T follicular helper cell (primary cell): ENCODE results near the gene CCT2.
"Not testable (repeated sequence)": the region's sequence is repeated elsewhere in the genome, so short reads cannot be mapped to it uniquely, and the experiment has no call there.

Source experiments
- DNase-seq: peaks from one replicate; pipeline ENCODE4 v3.0.0-alpha.2; 2020; ENCODE audit warnings: low read depth

Gene CCT2

DNA sequence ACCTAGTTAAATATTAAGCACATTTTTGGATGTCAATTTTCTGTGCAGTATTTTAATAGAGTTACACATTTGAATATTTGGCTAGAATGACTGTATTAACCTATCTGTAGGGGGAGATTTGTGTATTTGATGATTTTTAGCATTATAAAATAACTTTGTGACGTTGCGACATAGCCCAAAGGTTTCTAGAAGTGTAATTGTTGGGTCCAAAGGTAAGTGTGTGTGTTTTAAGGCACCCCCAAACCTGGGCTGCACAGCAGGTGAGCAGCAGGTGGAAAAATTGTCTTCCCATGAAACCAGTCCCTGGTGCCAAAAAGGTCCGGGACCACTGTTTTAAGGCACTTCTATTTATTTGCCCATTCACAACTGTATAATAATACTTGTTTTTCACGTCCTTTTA lies 3.3 kb downstream of the CCT2 start:
- no peak for DNase-seq

DNA sequence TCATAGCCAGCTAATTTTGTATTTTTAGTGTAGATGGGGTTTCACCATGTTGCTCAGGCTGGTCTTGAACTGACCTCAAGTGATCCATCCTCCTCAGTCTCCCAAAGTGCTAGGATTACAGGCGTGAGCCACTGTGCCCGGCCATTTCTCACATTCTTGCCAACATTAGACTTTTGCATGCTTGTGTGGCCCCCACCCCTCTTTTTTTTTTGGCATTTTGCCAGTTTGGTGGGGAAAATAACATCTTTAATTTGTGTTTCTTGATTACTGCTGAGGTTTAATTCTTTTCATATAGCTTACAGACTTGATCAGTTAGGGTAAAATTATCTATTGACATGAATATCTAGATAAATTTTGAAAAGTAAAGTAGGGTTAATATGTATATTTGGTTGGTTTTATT lies 3.8 kb downstream of the CCT2 start:
- no peak for DNase-seq

GRCh38 chr12:69595689-69596088 lies 10.4 kb downstream of the CCT2 start:
- no peak for DNase-seq

GRCh38 chr12:69598174-69598753 lies 13.0 kb downstream of the CCT2 start:
- no peak for DNase-seq

DNA sequence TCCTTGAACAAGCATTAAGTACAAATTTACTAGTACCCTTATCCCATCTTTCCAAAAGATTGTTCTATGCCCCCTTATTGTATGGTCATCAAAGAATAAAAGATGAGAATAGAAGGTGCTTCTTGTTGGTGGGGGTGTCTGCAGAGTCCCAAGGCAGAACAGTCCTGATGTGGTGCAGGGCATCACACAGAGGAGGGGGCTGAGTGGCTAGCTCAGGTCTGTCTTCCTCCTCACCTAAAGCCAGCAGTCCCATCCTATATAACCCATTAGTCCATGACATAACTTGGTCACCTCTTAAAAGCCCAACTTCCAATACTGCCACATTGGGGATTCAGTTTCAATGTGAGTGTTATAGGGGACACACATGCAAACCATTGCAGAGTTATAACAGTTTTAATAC lies 15.5 kb downstream of the CCT2 start:
- no peak for DNase-seq

DNA sequence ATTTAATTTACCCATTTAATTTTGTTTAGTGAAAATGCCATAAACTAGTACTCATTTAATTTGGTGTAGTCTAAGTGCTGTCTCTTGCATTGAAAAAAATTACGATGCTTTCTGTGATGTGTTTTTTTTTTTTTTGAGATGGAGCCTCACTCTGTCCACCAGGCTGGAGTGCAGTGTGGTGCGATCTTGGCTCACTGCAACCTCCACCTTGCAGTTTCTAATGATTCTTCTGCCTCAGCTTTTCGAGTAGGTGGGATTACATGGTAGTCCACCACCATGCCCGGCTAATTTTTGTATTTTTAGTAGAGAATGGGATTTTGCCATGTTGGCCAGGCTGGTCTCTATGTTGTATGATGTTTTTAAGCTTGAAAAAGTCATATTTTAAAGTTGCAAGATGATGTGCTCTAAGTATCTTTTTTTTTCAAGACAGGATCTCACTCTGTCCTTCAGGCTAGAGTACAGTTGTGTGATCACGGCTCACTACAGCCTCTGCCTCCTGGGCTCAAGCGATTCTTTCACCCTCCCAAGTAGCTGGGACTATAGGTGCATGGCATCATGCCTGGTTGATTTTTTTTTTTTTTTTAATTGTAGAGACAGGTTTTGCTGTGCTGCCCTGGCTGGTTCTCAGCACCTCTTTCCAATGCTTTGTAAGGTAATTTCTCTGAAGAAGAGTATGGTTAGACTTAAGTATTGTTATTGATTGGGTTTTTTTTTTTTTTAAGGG lies 16.9 kb downstream of the CCT2 start:
- DNase-seq = no peak

DNA sequence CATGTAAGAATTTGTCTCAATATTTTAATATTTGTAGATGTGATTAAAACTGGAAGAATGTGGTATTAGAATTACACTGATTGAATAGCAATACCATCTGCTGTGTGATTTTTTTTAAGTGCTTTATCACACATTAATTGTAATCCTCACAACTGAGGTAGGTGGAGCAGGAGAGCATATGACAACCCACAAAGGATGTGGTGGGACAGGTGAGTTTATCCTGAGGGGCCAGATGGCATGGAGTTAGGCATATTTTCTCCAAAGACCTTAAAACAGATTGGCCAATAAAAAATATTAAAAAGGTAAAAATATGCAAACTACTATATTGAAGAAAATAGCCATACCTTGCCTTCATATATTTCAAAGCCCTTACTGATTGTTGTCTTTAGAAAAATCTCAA lies 17.7 kb downstream of the CCT2 start:
- DNase-seq = no peak

- not testable (repeated sequence) for DNase-seq
Observed at GRCh38 chr12:69603556-69603955, 18.3 kb downstream of the CCT2 start.

DNA sequence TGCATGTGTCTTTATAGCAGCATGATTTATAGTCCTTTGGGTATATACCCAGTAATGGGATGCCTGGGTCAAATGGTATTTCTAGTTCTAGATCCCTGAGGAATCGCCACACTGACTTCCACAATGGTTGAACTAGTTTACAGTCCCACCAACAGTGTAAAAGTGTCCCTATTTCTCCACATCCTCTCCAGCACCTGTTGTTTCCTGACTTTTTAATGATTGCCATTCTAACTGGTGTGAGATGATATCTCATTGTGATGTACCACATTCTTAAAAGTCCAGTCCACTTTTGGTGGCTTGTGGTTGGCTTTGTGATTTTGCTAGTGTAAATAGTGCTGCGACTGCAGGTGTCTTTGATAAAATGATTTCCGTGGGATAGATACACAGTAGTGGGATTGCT lies 19.0 kb downstream of the CCT2 start:
- not testable (repeated sequence) for DNase-seq

GRCh38 chr12:69608114-69608513 lies 22.9 kb downstream of the CCT2 start:
- no peak for DNase-seq

DNA sequence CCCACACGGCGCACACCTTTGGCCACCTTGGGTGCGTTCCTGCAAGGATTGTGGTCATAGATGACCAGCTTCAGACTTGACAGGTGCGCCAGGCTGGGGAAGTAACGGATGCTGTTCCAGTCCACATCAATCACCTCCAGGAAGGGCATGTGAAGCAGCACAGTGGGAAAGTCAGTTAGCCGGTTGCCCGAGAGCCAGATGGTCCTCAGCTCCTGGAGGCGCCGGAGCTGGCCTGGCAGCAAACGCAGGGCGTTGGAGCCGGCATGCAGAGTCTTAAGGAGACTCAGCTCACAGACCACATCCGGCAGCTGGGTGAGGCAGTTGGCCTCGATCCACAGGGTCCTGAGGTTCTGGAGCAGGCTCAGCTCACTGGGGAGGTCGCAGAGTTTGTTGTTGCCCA lies 24.9 kb downstream of the CCT2 start:
- DNase-seq = no peak

GRCh38 chr12:69610729-69611128 lies 25.5 kb downstream of the CCT2 start, which contains the start of gene LRRC10:
Gene LRRC10 (minus strand): TSS chr12:69610907. CDS start chr12:69610838, 69 bp downstream.
- DNase-seq = no peak

DNA sequence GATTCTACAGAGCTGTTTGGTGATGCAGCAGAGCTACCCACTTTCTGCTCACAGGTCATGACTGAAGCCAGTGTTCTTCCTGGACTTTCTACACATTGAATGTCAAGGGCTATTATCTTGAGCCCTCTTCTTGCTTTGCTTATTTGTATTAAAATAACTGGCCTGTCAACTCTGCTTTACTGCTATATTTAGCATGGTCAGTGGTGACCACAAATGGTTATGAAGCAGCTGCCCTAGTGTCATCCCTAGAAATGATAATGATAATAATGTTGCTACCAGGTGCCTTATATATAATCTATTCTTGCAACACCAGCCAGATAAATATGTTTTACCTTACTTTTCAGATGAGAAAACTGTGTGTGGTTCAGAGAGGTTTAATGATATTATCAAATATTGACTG lies 28.1 kb downstream of the CCT2 start:
- no peak for DNase-seq

DNA sequence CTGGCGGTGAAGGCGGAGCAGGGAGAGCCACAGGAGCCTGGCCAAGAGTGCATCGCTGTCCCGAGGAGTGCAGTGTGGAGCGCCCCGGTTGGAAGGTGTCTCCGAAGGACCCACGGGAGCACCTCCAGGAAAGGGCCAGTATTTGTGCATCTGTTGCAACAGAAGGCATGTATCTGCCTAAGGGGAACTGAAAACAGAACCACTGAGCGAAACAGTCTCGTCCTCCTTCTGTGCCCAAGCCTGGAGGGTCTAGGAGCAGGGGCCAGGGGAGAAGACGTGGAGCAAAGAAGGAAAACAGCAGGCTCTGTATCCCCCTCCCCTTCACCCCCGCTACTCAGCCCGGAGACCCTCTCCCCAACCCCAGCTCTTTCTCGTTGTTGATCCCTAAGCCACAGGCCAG lies 30.8 kb downstream of the CCT2 start:
- DNase-seq = no peak

- DNase-seq = no peak
Observed at GRCh38 chr12:69619050-69619449, 33.8 kb downstream of the CCT2 start.

DNA sequence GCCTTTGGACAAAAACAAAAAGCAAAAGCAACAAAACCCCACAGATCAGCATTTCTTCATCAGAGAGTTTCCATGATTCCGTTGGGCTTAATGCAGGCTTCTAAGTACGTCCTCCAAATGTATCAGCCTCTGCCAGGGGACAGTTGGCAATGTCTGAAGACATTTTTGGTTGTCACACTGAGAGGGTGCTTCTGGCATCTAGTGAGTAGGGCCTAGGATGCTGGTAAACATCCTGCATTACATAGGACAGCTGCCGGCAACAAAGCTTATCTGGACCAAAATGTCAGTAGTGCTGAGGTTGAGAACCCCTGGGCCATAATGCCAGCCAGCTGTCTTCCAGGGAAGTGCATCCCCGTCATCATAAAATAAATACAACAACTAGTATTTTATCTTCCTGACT lies 34.8 kb downstream of the CCT2 start:
- DNase-seq = no peak

GRCh38 chr12:69620921-69621320 lies 35.7 kb downstream of the CCT2 start:
- no peak for DNase-seq

DNA sequence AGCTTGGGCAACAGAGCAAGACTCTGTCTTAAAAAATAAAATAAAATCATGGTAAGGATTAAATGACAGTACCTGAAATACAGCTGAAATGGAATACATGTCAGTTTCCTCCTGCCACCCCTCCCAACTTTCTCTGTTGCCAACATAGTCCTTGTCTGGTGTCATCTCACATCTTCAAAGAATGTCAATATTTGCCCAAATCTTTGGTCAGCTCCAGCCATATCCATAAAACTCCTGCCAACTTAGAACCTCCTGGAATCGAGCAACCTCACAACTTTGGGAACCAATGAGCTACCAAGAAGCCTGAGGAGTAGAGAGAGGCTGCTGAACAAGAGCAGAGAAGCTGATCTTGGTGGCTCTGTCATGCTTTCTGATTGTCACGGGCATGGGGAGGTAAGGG lies 36.3 kb downstream of the CCT2 start:
- no peak for DNase-seq

GRCh38 chr12:69623970-69624369 lies 38.7 kb downstream of the CCT2 start:
- DNase-seq = no peak

GRCh38 chr12:69627501-69627900 lies 42.2 kb downstream of the CCT2 start:
- DNase-seq = no peak

- DNase-seq = no peak
Observed at GRCh38 chr12:69630191-69630590, 44.9 kb downstream of the CCT2 start.

- DNase-seq = no peak
Observed at GRCh38 chr12:69633061-69633460, 47.8 kb downstream of the CCT2 start.

DNA sequence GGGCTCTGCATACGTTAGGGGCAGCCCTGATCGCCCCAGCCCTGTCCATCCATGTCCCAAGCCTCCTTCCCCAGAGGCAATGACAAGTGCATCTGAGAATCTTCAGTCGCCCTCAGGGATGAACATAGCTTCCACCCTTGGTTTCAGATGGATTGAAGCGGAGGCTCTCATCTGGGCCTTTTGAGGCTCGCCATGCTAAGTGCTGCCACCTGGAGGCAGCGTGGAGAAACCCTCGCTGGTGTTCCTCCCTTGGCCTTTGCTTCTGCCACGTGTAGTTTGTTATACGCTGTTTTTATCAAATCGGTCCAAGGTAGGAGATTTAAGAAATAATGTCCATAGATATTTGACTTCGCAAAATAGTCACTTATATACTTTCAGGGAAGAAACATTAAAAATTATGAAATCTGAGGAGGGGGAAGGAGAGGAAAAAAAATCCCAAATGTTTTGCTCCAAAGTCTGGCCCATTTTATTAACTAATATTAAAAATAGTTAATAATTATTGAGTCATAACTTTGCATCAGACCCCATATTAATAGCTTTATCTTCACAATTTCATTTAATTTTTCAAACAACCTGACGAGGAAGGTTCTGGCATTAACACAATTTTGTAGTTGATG lies 54.2 kb downstream of the CCT2 start:
- DNase-seq = peak; percentile 36

DNA sequence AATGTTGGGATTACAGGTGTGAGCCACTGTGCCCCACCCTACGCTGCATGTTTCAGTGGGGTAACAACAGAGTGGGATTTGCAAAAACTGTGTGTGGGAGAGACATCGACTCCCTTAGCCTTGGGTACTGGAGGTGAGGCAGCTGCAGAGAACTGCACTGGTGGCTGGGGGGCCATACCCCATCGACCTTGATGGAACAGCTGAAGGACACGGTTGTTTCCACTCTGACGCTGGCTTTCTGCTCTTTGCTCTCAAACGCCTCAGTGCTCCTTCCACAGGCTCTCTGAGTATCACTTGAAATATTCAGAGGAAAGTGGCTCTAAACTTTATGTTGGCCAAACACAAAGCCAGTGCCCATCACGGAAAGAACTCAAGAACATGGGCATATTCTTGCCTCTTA lies 56.3 kb downstream of the CCT2 start:
- DNase-seq = no peak
